ENCODE measurements around the gene INSIG1.
A peak's percentile ranks its signal among the peaks of the same experiment; 100 is the strongest.

The INSIG1 gene

GRCh38 chr7:155281398-155281969 is 16.2 kb upstream of the INSIG1 start:
- DNase-seq (ENCODE audit: low spot score), result no peak
- H3K9ac ChIP-seq (ENCODE audit: low read depth, low read length, poor library complexity), result no peak overlapping the region
- H3K23ac ChIP-seq (ENCODE audit: low read depth, low read length, poor library complexity), result no peak overlapping the region
- H3K36me3 ChIP-seq (replicated peaks in 1 of 2; ENCODE audit: control insufficient read depth in 2 of 2, insufficient read depth in 2 of 2, low read length in 2 of 2), result no peaks in the 10 kb centered on the region
- H2AFZ ChIP-seq (ENCODE audit: low read length), result no peak overlapping the region
- no peak overlapping the region for H3K27ac ChIP-seq (replicated peaks; ENCODE audit: low read length)
- no peak overlapping the region for H3K4me2 ChIP-seq (ENCODE audit: insufficient read depth, low read length, poor library complexity, severe bottlenecking)
- H2BK5ac ChIP-seq (ENCODE audit: low read length), result no peak overlapping the region
- H3K18ac ChIP-seq (ENCODE audit: low read length), result no peak overlapping the region
- H2BK15ac ChIP-seq (ENCODE audit: low read length), result no peak overlapping the region
- no peak overlapping the region for H2BK120ac ChIP-seq (ENCODE audit: low read depth, low read length)
- H2BK12ac ChIP-seq (ENCODE audit: low read length), result no peak overlapping the region
- H3K4me3 ChIP-seq (ENCODE audit: low read length in 2 of 2), result no peak overlapping the region
- no peak overlapping the region for H4K91ac ChIP-seq (ENCODE audit: low read depth, low read length, poor library complexity)
- no peak overlapping the region for H3K4ac ChIP-seq (ENCODE audit: low read length)
- peaks cover 0 to 47% (median 0%) of the 10 kb centered on the region in 3 experiments for H3K27me3 ChIP-seq (ENCODE audit: control insufficient read depth in 3 of 3, insufficient read depth in 3 of 3, low read depth in 1 of 3, low read length in 3 of 3)
- H3K9me3 ChIP-seq (replicated peaks in 1 of 2; ENCODE audit: control insufficient read depth in 2 of 2, insufficient read depth in 1 of 2, low read depth in 1 of 2, low read length in 2 of 2), result no peaks in the 10 kb centered on the region
- peaks cover 0 to 2% of the 10 kb centered on the region in 2 donors for H3K4me1 ChIP-seq (ENCODE audit: control insufficient read depth in 2 of 2, insufficient read depth in 1 of 2, low read depth in 1 of 2, low read length in 2 of 2)
- H3K79me1 ChIP-seq (ENCODE audit: low read depth, low read length), result no peaks in the 10 kb centered on the region
- no peak overlapping the region for H3K14ac ChIP-seq (ENCODE audit: low read length)
- WGBS, 2 donors (ENCODE audit: extremely low coverage in 2 of 2, insufficient read length in 2 of 2, insufficient replicate concordance in 1 of 2), result no CpG with 5 or more reads among the region's 9 CpGs
- no peak overlapping the region for H2AK5ac ChIP-seq (ENCODE audit: low read depth, low read length)
- no peak overlapping the region for H4K8ac ChIP-seq (ENCODE audit: low read depth, low read length)

- H2AFZ ChIP-seq (ENCODE audit: low read length), result no peak overlapping the region
- no peak overlapping the region for H3K14ac ChIP-seq (ENCODE audit: low read length)
- no CpG with 5 or more reads among the region's 6 CpGs for WGBS, 2 donors (ENCODE audit: extremely low coverage in 2 of 2, insufficient read length in 2 of 2, insufficient replicate concordance in 1 of 2)
- peaks cover 0 to 36% (median 0%) of the 10 kb centered on the region in 3 experiments for H3K27me3 ChIP-seq (ENCODE audit: control insufficient read depth in 3 of 3, insufficient read depth in 3 of 3, low read depth in 1 of 3, low read length in 3 of 3)
- no peak overlapping the region for H2BK15ac ChIP-seq (ENCODE audit: low read length)
- no peak for DNase-seq (ENCODE audit: low spot score)
- H3K4me3 ChIP-seq (ENCODE audit: low read length in 2 of 2), result no peak overlapping the region
- no peak overlapping the region for H3K4ac ChIP-seq (ENCODE audit: low read length)
- no peaks in the 10 kb centered on the region for H3K79me1 ChIP-seq (ENCODE audit: low read depth, low read length)
- H2AK5ac ChIP-seq (ENCODE audit: low read depth, low read length), result no peak overlapping the region
- H2BK12ac ChIP-seq (ENCODE audit: low read length), result no peak overlapping the region
- H3K23ac ChIP-seq (ENCODE audit: low read depth, low read length, poor library complexity), result no peak overlapping the region
- peaks cover 0 to 2% of the 10 kb centered on the region in 2 donors for H3K4me1 ChIP-seq (ENCODE audit: control insufficient read depth in 2 of 2, insufficient read depth in 1 of 2, low read depth in 1 of 2, low read length in 2 of 2)
- H2BK5ac ChIP-seq (ENCODE audit: low read length), result no peak overlapping the region
- H3K4me2 ChIP-seq (ENCODE audit: insufficient read depth, low read length, poor library complexity, severe bottlenecking), result no peak overlapping the region
- no peak overlapping the region for H3K9ac ChIP-seq (ENCODE audit: low read depth, low read length, poor library complexity)
- peaks cover 0 to 4% of the 10 kb centered on the region in 2 donors for H3K9me3 ChIP-seq (replicated peaks in 1 of 2; ENCODE audit: control insufficient read depth in 2 of 2, insufficient read depth in 1 of 2, low read depth in 1 of 2, low read length in 2 of 2)
- no peak overlapping the region for H4K8ac ChIP-seq (ENCODE audit: low read depth, low read length)
- H3K36me3 ChIP-seq (replicated peaks in 1 of 2; ENCODE audit: control insufficient read depth in 2 of 2, insufficient read depth in 2 of 2, low read length in 2 of 2), result no peaks in the 10 kb centered on the region
- H3K27ac ChIP-seq (replicated peaks; ENCODE audit: low read length), result no peak overlapping the region
- H4K91ac ChIP-seq (ENCODE audit: low read depth, low read length, poor library complexity), result no peak overlapping the region
- H3K18ac ChIP-seq (ENCODE audit: low read length), result no peak overlapping the region
- H2BK120ac ChIP-seq (ENCODE audit: low read depth, low read length), result no peak overlapping the region
Measured at GRCh38 chr7:155282671-155283070, 15.0 kb upstream of the INSIG1 start.

GRCh38 chr7:155283565-155284194 is 14.0 kb upstream of the INSIG1 start:
- no peaks in the 10 kb centered on the region for H3K36me3 ChIP-seq (replicated peaks in 1 of 2; ENCODE audit: control insufficient read depth in 2 of 2, insufficient read depth in 2 of 2, low read length in 2 of 2)
- H3K4me2 ChIP-seq (ENCODE audit: insufficient read depth, low read length, poor library complexity, severe bottlenecking), result no peak overlapping the region
- H3K79me1 ChIP-seq (ENCODE audit: low read depth, low read length), result no peaks in the 10 kb centered on the region
- no peak overlapping the region for H2BK120ac ChIP-seq (ENCODE audit: low read depth, low read length)
- peaks cover 0 to 30% (median 0%) of the 10 kb centered on the region in 3 experiments for H3K27me3 ChIP-seq (ENCODE audit: control insufficient read depth in 3 of 3, insufficient read depth in 3 of 3, low read depth in 1 of 3, low read length in 3 of 3)
- peaks cover 0 to 2% of the 10 kb centered on the region in 2 donors for H3K4me1 ChIP-seq (ENCODE audit: control insufficient read depth in 2 of 2, insufficient read depth in 1 of 2, low read depth in 1 of 2, low read length in 2 of 2)
- 100% methylated on average over 1 of the region's 2 CpGs for WGBS, 2 donors (ENCODE audit: extremely low coverage in 2 of 2, insufficient read length in 2 of 2, insufficient replicate concordance in 1 of 2)
- H3K27ac ChIP-seq (replicated peaks; ENCODE audit: low read length), result no peak overlapping the region
- H4K91ac ChIP-seq (ENCODE audit: low read depth, low read length, poor library complexity), result no peak overlapping the region
- no peak overlapping the region for H3K23ac ChIP-seq (ENCODE audit: low read depth, low read length, poor library complexity)
- no peak overlapping the region for H2BK12ac ChIP-seq (ENCODE audit: low read length)
- no peak overlapping the region for H2BK15ac ChIP-seq (ENCODE audit: low read length)
- no peak overlapping the region for H3K14ac ChIP-seq (ENCODE audit: low read length)
- H2AFZ ChIP-seq (ENCODE audit: low read length), result no peak overlapping the region
- peaks cover 0 to 6% of the 10 kb centered on the region in 2 donors for H3K9me3 ChIP-seq (replicated peaks in 1 of 2; ENCODE audit: control insufficient read depth in 2 of 2, insufficient read depth in 1 of 2, low read depth in 1 of 2, low read length in 2 of 2)
- H3K18ac ChIP-seq (ENCODE audit: low read length), result no peak overlapping the region
- no peak overlapping the region for H4K8ac ChIP-seq (ENCODE audit: low read depth, low read length)
- no peak overlapping the region for H2AK5ac ChIP-seq (ENCODE audit: low read depth, low read length)
- H3K4ac ChIP-seq (ENCODE audit: low read length), result no peak overlapping the region
- no peak overlapping the region for H3K4me3 ChIP-seq (ENCODE audit: low read length in 2 of 2)
- DNase-seq (ENCODE audit: low spot score), result no peak
- no peak overlapping the region for H2BK5ac ChIP-seq (ENCODE audit: low read length)
- no peak overlapping the region for H3K9ac ChIP-seq (ENCODE audit: low read depth, low read length, poor library complexity)

- peak overlapping the region; percentile 25 for H3K23ac ChIP-seq (ENCODE audit: low read depth, low read length, poor library complexity)
- no peak overlapping the region for H3K9ac ChIP-seq (ENCODE audit: low read depth, low read length, poor library complexity)
- H3K14ac ChIP-seq (ENCODE audit: low read length), result no peak overlapping the region
- no peak overlapping the region for H3K4ac ChIP-seq (ENCODE audit: low read length)
- peaks cover 0 to 6% of the 10 kb centered on the region in 2 donors for H3K9me3 ChIP-seq (replicated peaks in 1 of 2; ENCODE audit: control insufficient read depth in 2 of 2, insufficient read depth in 1 of 2, low read depth in 1 of 2, low read length in 2 of 2)
- H2AK5ac ChIP-seq (ENCODE audit: low read depth, low read length), result peak overlapping the region; percentile 70
- H3K27me3 ChIP-seq (ENCODE audit: control insufficient read depth in 3 of 3, insufficient read depth in 3 of 3, low read depth in 1 of 3, low read length in 3 of 3), result peaks cover 0 to 24% (median 0%) of the 10 kb centered on the region in 3 experiments
- H3K4me2 ChIP-seq (ENCODE audit: insufficient read depth, low read length, poor library complexity, severe bottlenecking), result no peak overlapping the region
- no peak overlapping the region for H2BK120ac ChIP-seq (ENCODE audit: low read depth, low read length)
- DNase-seq (ENCODE audit: low spot score), result no peak
- no CpG with 5 or more reads among the region's 10 CpGs for WGBS, 2 donors (ENCODE audit: extremely low coverage in 2 of 2, insufficient read length in 2 of 2, insufficient replicate concordance in 1 of 2)
- H4K8ac ChIP-seq (ENCODE audit: low read depth, low read length), result no peak overlapping the region
- H2BK12ac ChIP-seq (ENCODE audit: low read length), result peak overlapping the region; percentile 86
- no peak overlapping the region for H4K91ac ChIP-seq (ENCODE audit: low read depth, low read length, poor library complexity)
- peaks cover 0 to 2% of the 10 kb centered on the region in 2 donors for H3K4me1 ChIP-seq (ENCODE audit: control insufficient read depth in 2 of 2, insufficient read depth in 1 of 2, low read depth in 1 of 2, low read length in 2 of 2)
- H2BK15ac ChIP-seq (ENCODE audit: low read length), result no peak overlapping the region
- H2BK5ac ChIP-seq (ENCODE audit: low read length), result no peak overlapping the region
- H3K36me3 ChIP-seq (replicated peaks in 1 of 2; ENCODE audit: control insufficient read depth in 2 of 2, insufficient read depth in 2 of 2, low read length in 2 of 2), result no peaks in the 10 kb centered on the region
- H2AFZ ChIP-seq (ENCODE audit: low read length), result no peak overlapping the region
- peak overlapping the region; percentile 39 for H3K18ac ChIP-seq (ENCODE audit: low read length)
- H3K79me1 ChIP-seq (ENCODE audit: low read depth, low read length), result no peaks in the 10 kb centered on the region
- H3K4me3 ChIP-seq (ENCODE audit: low read length in 2 of 2), result no peak overlapping the region
- H3K27ac ChIP-seq (replicated peaks; ENCODE audit: low read length), result no peak overlapping the region
Measured at GRCh38 chr7:155284496-155285274, 13.0 kb upstream of the INSIG1 start.

All from neuronal stem cell (in vitro differentiated cells).